Lower leg skin (tissue), 3 donors: Measurements from ENCODE around the gene METTL1.

ENCODE experiments used
- CTCF ChIP-seq, 3 donors: fragments of 450-650 bp; IDR thresholded peaks; one replicate each; pipeline ENCODE4 v1.5.1; 2016; ENCODE audit warnings: antibody characterized with exemption in 3 of 3, mild to moderate bottlenecking in 3 of 3, moderate library complexity in 2 of 3
- POLR2A ChIP-seq, 2 donors: fragments of 450-650 bp; IDR thresholded peaks; one replicate each; pipeline ENCODE4 v1.6.1; 2016 to 2017; ENCODE audit warnings: antibody characterized with exemption in 2 of 2, mild to moderate bottlenecking in 1 of 2, moderate library complexity in 1 of 2

GRCh38 chr12:57754411-57755193 is 17.3 kb downstream of the METTL1 start, which contains the start of gene MARCHF9:
- TF ChIP-seq CTCF (IDR thresholded peaks at IDR 0.05) (no peak), POLR2A (IDR thresholded peaks at IDR 0.05) (no peak)
